Right atrium auricular region (tissue), 2 donors: ENCODE measurements around the gene ZFYVE1. TPM values are rescaled to one million over a fixed set of nuclear protein-coding genes. Genes with fewer than 3 reads are reported as not detected.
A peak's percentile ranks its signal among the peaks of the same experiment; 100 is the strongest.

Experiments used
- DNase-seq: peaks from one replicate; pipeline ENCODE4 v3.0.0-alpha.2; 2019; ENCODE audit warnings: low spot score
- H3K27ac ChIP-seq, 2 donors: fragments of 200-600 bp; sonication (generic); 1 replicate in 1 of 2; 2 replicates in 1 of 2; pipeline ENCODE4 v1.5.1; 2016 to 2019
- H3K27me3 ChIP-seq, 2 donors: fragments of 200-600 bp; sonication (generic); one replicate each; pipeline versions ENCODE4 v1.5.1 to v1.6.0; 2017 to 2019
- H3K36me3 ChIP-seq: fragments of 200-600 bp; sonication (generic); one replicate; pipeline ENCODE4 v1.5.1; 2016
- H3K4me1 ChIP-seq, 2 donors: fragments of 200-600 bp; sonication (generic); one replicate each; pipeline versions ENCODE4 v1.5.1 to v1.6.0; 2017 to 2019
- H3K4me3 ChIP-seq, 2 donors: fragments of 200-600 bp; sonication (generic); 1 replicate in 1 of 2; 2 replicates in 1 of 2; pipeline ENCODE4 v1.5.1; 2017 to 2019; ENCODE audit warnings: mild to moderate bottlenecking in 1 of 2, moderate library complexity in 1 of 2
- H3K9me3 ChIP-seq, 2 donors: fragments of 200-600 bp; sonication (generic); one replicate each; pipeline ENCODE4 v1.5.1; 2019
- total RNA-seq, 2 donors: library from RNA; depleted of rRNA; stranded (reverse); fragments of >200 nt; gene quantifications; one replicate each; pipeline ENCODE4 v1.1.0, GENCODE V29; 2016
- TF ChIP-seq, protein P1 (sequence below), 2 donors: fragments of 200-600 bp; sonication (generic); IDR thresholded peaks; one replicate each; pipeline ENCODE4 v1.5.1; 2019; ENCODE audit warnings: antibody characterized with exemption in 2 of 2

ZFYVE1 gene
- total RNA-seq, 2 donors from 2014 or later: 9.8 to 12.6 TPM

DNA sequence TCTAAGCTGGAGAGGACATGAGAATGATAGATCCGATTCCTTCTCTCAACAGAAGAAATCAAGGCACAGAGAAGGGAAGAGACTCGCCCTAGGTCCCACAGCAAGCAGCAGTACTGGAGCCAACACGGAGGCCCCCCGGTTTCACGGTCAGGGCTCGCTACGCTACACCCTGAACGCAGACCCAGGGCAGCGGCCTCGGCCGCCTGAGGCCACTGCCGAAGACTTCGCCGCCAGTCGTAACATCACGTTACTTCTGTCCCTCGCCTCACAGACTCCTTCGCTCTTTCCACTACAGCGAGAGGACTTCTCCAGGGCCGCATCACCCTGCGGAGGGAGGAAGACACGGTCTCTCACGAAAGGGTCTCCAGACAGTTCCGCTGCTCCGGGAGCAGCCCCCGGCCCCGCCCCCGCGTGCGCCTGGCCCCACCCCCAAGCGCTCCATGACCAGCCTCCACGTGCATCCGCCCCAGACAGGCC, 101.1 kb downstream of the ZFYVE1 start:
- H3K9me3 ChIP-seq: no peaks in the 10 kb centered on the region
- peaks cover 0 to 5% of the 10 kb centered on the region in 2 donors for H3K4me1 ChIP-seq
- H3K27ac ChIP-seq: peak overlapping the region; percentile 63 to 85
- TF ChIP-seq, protein P1, sequence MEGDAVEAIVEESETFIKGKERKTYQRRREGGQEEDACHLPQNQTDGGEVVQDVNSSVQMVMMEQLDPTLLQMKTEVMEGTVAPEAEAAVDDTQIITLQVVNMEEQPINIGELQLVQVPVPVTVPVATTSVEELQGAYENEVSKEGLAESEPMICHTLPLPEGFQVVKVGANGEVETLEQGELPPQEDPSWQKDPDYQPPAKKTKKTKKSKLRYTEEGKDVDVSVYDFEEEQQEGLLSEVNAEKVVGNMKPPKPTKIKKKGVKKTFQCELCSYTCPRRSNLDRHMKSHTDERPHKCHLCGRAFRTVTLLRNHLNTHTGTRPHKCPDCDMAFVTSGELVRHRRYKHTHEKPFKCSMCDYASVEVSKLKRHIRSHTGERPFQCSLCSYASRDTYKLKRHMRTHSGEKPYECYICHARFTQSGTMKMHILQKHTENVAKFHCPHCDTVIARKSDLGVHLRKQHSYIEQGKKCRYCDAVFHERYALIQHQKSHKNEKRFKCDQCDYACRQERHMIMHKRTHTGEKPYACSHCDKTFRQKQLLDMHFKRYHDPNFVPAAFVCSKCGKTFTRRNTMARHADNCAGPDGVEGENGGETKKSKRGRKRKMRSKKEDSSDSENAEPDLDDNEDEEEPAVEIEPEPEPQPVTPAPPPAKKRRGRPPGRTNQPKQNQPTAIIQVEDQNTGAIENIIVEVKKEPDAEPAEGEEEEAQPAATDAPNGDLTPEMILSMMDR (IDR thresholded peaks at IDR 0.05): no peak
- no peaks in the 10 kb centered on the region for H3K27me3 ChIP-seq
- peak overlapping the region; percentile 68 to 82 for H3K4me3 ChIP-seq
- H3K36me3 ChIP-seq: no peaks in the 10 kb centered on the region
- DNase-seq: no peak

DNA sequence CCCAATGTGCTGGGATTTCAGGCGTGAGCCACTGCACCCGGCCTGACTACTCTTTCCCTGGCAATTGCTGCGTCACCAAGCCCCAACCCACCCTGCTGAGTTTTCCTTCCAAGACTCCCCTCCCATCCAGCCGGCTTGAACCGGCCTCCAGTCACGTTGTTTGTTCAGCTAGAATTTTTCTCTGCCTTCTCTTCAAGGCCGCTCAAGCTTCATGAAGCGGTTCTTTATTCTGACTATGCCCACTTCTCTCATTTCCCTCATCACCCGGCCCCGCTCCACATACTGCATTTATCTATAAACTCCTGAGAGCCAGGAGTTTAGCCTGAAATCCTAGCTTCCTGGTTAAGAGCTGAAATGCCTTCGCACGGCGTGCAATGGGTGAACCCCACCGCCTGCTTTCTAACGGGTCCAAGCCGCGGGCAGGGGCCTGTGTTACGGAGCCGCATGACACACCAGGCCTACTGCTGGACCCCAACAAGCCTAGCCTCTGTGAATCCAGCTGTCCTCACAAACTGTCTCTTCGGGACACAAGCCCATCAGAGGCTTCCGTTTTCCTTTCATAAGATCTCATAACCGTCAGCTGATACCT, 101.6 kb downstream of the ZFYVE1 start:
- Histone ChIP-seq H3K4me3 (peak overlapping the region in 1 of 2 donors; percentile 82), H3K27ac (peak overlapping the region; percentile 63 to 85), H3K27me3 (no peaks in the 10 kb centered on the region), H3K4me1 (peaks cover 0 to 5% of the 10 kb centered on the region in 2 donors), H3K9me3 (no peaks in the 10 kb centered on the region), H3K36me3 (no peaks in the 10 kb centered on the region)
- TF ChIP-seq, protein P1 (IDR thresholded peaks at IDR 0.05): no peak
- DNase-seq: no peak

DNA sequence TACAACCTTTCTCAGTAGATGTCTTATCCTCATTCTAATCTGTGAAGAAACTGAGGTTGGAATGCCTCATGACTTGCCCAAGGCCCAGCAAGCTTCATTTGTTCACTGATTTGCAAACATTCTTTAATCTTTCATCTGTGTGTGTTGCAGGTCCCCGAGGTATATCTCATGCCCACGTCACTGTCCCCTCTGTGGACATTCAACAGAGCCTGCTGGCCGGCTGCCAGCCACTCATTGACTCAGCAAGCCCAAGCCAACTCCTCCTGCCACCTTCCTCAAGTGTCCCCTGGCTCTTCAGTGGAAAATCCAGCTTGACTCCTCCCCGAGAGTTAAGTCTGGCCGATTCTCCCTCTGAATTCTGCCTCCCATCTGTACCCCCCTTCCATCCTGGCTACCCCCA, 102.6 kb downstream of the ZFYVE1 start:
- no peak overlapping the region for H3K27ac ChIP-seq
- no peaks in the 10 kb centered on the region for H3K27me3 ChIP-seq
- peak; percentile 66 for DNase-seq
- H3K4me3 ChIP-seq: no peak overlapping the region
- no peaks in the 10 kb centered on the region for H3K36me3 ChIP-seq
- H3K4me1 ChIP-seq: peaks cover 0 to 5% of the 10 kb centered on the region in 2 donors
- TF ChIP-seq, protein P1 (IDR thresholded peaks at IDR 0.05): no peak
- no peaks in the 10 kb centered on the region for H3K9me3 ChIP-seq

DNA sequence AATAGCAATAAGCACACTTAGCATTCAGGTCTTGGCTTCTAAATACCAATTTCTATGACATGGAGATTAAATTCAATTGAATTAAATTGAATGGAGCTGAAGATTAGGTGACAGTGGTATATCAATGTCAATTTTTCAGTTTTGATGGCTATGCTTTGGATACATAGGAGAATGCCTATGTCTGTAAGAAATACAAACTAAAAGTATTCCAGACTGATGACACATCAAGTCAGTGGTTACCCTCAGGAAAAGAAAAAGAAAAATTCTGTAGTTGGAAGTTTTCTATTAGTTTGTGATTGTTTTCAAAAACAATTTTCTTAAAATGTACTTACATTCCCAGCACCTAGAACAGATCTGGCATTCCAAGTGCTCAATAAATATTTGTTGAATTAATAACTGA, 105.5 kb downstream of the ZFYVE1 start:
- no peak overlapping the region for H3K4me3 ChIP-seq
- no peaks in the 10 kb centered on the region for H3K27me3 ChIP-seq
- DNase-seq: no peak
- peaks cover 0 to 5% of the 10 kb centered on the region in 2 donors for H3K4me1 ChIP-seq
- TF ChIP-seq, protein P1 (IDR thresholded peaks at IDR 0.05): no peak
- no peak overlapping the region for H3K27ac ChIP-seq
- no peaks in the 10 kb centered on the region for H3K36me3 ChIP-seq
- H3K9me3 ChIP-seq: no peaks in the 10 kb centered on the region

DNA sequence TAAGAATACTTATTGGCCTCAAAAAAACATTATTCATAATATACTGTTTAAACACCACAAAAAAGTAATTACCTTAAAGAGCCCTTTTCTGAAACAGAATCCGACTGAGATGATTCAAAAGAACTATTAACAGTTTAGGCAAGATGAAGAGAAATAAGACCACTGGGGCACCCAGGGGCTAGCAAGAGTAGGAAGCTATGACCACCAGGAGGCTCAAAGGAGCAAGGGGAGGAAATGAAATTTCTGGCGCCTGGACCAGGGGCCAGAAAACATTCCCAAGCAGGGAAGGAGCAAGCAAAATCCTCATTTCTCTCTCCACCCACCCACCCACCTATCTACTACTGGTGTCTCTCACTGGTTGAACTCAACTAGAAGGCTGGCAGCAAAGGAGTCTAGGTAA, 106.9 kb downstream of the ZFYVE1 start:
- TF ChIP-seq, protein P1 (IDR thresholded peaks at IDR 0.05): no peak
- Histone ChIP-seq H3K4me3 (no peak overlapping the region), H3K36me3 (no peaks in the 10 kb centered on the region), H3K27ac (no peak overlapping the region), H3K4me1 (no peaks in the 10 kb centered on the region), H3K9me3 (no peaks in the 10 kb centered on the region), H3K27me3 (no peaks in the 10 kb centered on the region)
- no peak for DNase-seq

Other genes starting within 250 kb of the ZFYVE1 start
- 10 to 100 TPM; 14.7 to 26.6 TPM for gene DPF3, start 133.0 kb downstream of the ZFYVE1 start, total RNA-seq
- 1 to 10 TPM; 7.0 to 9.4 TPM for gene DCAF4, start 100.6 kb downstream of the ZFYVE1 start, total RNA-seq
- gene RBM25, start 31.4 kb upstream of the ZFYVE1 start, total RNA-seq: 10 to 100 TPM; 17.3 to 20.2 TPM
- 10 to 100 TPM; 20.5 to 22.3 TPM for gene PSEN1, start 109.4 kb upstream of the ZFYVE1 start, total RNA-seq
- 1 to 10 TPM; 5.1 to 6.7 TPM for gene PAPLN, start 210.4 kb upstream of the ZFYVE1 start, total RNA-seq